Uterus (tissue), 2 donors: Measurements from ENCODE around the gene ZNF831.

ENCODE experiments used
- CTCF ChIP-seq, 4 experiments: fragments of 200-600 bp in 2 of 4; fragments of 450-650 bp in 2 of 4; sonication (generic) in 2 of 4; IDR thresholded peaks; one replicate each; pipeline ENCODE4 v1.5.1; 2016 to 2019; ENCODE audit warnings: antibody characterized with exemption in 4 of 4, mild to moderate bottlenecking in 2 of 4, moderate library complexity in 1 of 4
- POLR2A ChIP-seq, 2 donors: fragments of 450-650 bp; IDR thresholded peaks; one replicate each; pipeline ENCODE4 v1.6.1; 2016; ENCODE audit warnings: antibody characterized with exemption in 2 of 2, mild to moderate bottlenecking in 1 of 2, moderate library complexity in 1 of 2

GRCh38 chr20:59179988-59180387 is 16.4 kb downstream of the ZNF831 start:
- TF ChIP-seq CTCF (IDR thresholded peaks at IDR 0.05): no peak
- TF ChIP-seq POLR2A (IDR thresholded peaks at IDR 0.05): no peak
